H1 (cell line): ENCODE results near the gene KLHL40. TPM values are rescaled to one million over a fixed set of nuclear protein-coding genes. Genes with fewer than 3 reads are reported as not detected.

ENCODE experiments used
- CTCF ChIA-PET: fragments of 300-600 bp; sonication (Branson Sonifier 250); formaldehyde crosslinking; loops from one replicate; lab custom pipeline; 2021; ENCODE audit not compliant: partially characterized antibody; lab: Charles Lee
- POLR2A ChIA-PET: fragments of 300-600 bp; sonication (Branson Sonifier 250); formaldehyde crosslinking; loops from one replicate; lab custom pipeline; 2021; ENCODE audit warnings: inconsistent platforms; ENCODE audit not compliant: partially characterized antibody; lab: Charles Lee
- DNase-seq, 2 experiments: peaks; one replicate each; pipeline versions ENCODE4 v3.0.0 to v3.0.0-alpha.2; 2010 to 2022; ENCODE audit warnings: low spot score in 2 of 2, low read depth in 1 of 2, mixed read lengths in 1 of 2
- FAIRE-seq: peaks from 2 replicates; lab custom pipeline; 2011; peaks lifted over from hg19 to GRCh38; lab: Jason Lieb, UNC
- H2AFZ ChIP-seq: 2 replicates; pipeline ENCODE4 v1.8.1; 2012; ENCODE audit warnings: low read length, inconsistent platforms
- H2AK5ac ChIP-seq: 2 replicates; pipeline ENCODE4 v1.6.1; 2013; ENCODE audit warnings: low read depth, low read length
- H2BK120ac ChIP-seq: replicated peaks from 2 replicates; pipeline ENCODE3; 2013; ENCODE audit warnings: low read depth, low read length, inconsistent platforms
- H2BK12ac ChIP-seq: 2 replicates; pipeline ENCODE4 v1.6.1; 2013; ENCODE audit warnings: low read depth, low read length
- H2BK15ac ChIP-seq: 2 replicates; pipeline ENCODE4 v1.6.1; 2013; ENCODE audit warnings: low read length
- H2BK20ac ChIP-seq: 2 replicates; pipeline ENCODE4 v1.6.1; 2013; ENCODE audit warnings: low read length
- H2BK5ac ChIP-seq: 2 replicates; pipeline ENCODE4 v1.6.1; 2013; ENCODE audit warnings: low read depth, low read length
- H3K14ac ChIP-seq: 2 replicates; pipeline ENCODE4 v1.6.1; 2013; ENCODE audit warnings: inconsistent platforms; ENCODE audit not compliant: insufficient read length
- H3K18ac ChIP-seq: 2 replicates; pipeline ENCODE4 v1.6.1; 2013; ENCODE audit warnings: low read length; ENCODE audit errors: extremely low read depth
- H3K23ac ChIP-seq: 2 replicates; pipeline ENCODE4 v1.6.1; 2013; ENCODE audit warnings: inconsistent platforms; ENCODE audit not compliant: insufficient read length
- H3K23me2 ChIP-seq: 2 replicates; pipeline ENCODE4 v1.6.1; 2013; ENCODE audit warnings: low read depth, low read length
- H3K27ac ChIP-seq: 2 replicates; pipeline ENCODE4 v1.6.1; 2011; ENCODE audit warnings: low read depth, low read length, inconsistent platforms
- H3K27me3 ChIP-seq, 4 experiments: replicated peaks in 1 of 4; 1 replicate in 1 of 4; 2 replicates in 3 of 4; pipeline versions ENCODE4 v1.6.1 to v1.8.1; 2011 to 2013; ENCODE audit warnings: low read length in 3 of 4, mild to moderate bottlenecking in 3 of 4, inconsistent platforms in 2 of 4, mixed read lengths in 2 of 4, moderate library complexity in 1 of 4; ENCODE audit not compliant: control insufficient read depth in 3 of 4, insufficient read depth in 3 of 4; ENCODE audit errors: extremely low read depth in 1 of 4
- H3K36me3 ChIP-seq, 4 experiments: 2 replicates each; pipeline versions ENCODE4 v1.6.1 to v1.8.1; 2011 to 2013; ENCODE audit warnings: mild to moderate bottlenecking in 4 of 4, low read length in 3 of 4, moderate library complexity in 2 of 4, control low read depth in 1 of 4, inconsistent platforms in 1 of 4; ENCODE audit not compliant: insufficient read depth in 4 of 4, control insufficient read depth in 2 of 4
- H3K4ac ChIP-seq: replicated peaks from 2 replicates; pipeline ENCODE3; 2013; ENCODE audit warnings: low read length, low read depth, mixed read lengths, inconsistent platforms; ENCODE audit not compliant: insufficient read length
- H3K4me1 ChIP-seq, 4 experiments: replicated peaks in 1 of 4; 1 replicate in 1 of 4; 2 replicates in 3 of 4; pipeline versions ENCODE4 v1.6.1 to v1.8.1; 2011 to 2013; ENCODE audit warnings: low read length in 3 of 4, inconsistent platforms in 2 of 4, mixed read lengths in 1 of 4; ENCODE audit not compliant: insufficient read depth in 4 of 4, control insufficient read depth in 3 of 4
- H3K4me2 ChIP-seq, 2 experiments: 2 replicates each; pipeline versions ENCODE4 v1.6.1 to v1.8.1; 2011 to 2013; ENCODE audit warnings: low read depth in 2 of 2, low read length in 2 of 2, control low read depth in 1 of 2, inconsistent platforms in 1 of 2, mild to moderate bottlenecking in 1 of 2; ENCODE audit not compliant: insufficient read depth in 1 of 2
- H3K4me3 ChIP-seq, 4 experiments: fragments of 200-600, 300-600 bp in 1 of 4; sonication (generic), shearing (Covaris generic), sonication (Bioruptor Twin) in 1 of 4; 2 replicates each; pipeline versions ENCODE4 v1.5.1 to v1.8.1; 2011 to 2016; ENCODE audit warnings: low read length in 4 of 4, low read depth in 3 of 4, control low read depth in 2 of 4, inconsistent platforms in 2 of 4, mild to moderate bottlenecking in 2 of 4, mixed read lengths in 1 of 4, moderate library complexity in 1 of 4; ENCODE audit not compliant: insufficient read depth in 2 of 4; ENCODE audit errors: extremely low read depth in 1 of 4
- H3K56ac ChIP-seq: replicated peaks from 2 replicates; pipeline ENCODE3; 2013; ENCODE audit warnings: low read depth, mild to moderate bottlenecking, mixed read lengths, low read length, inconsistent platforms; ENCODE audit not compliant: insufficient read length
- H3K79me1 ChIP-seq: 2 replicates; pipeline ENCODE4 v1.6.1; 2013; ENCODE audit warnings: low read depth, low read length, control low read depth
- H3K79me2 ChIP-seq, 2 experiments: 2 replicates each; pipeline versions ENCODE4 v1.6.1 to v1.8.1; 2012 to 2013; ENCODE audit warnings: low read length in 2 of 2, mild to moderate bottlenecking in 2 of 2, inconsistent platforms in 1 of 2; ENCODE audit not compliant: insufficient read depth in 2 of 2, control insufficient read depth in 1 of 2
- H3K9ac ChIP-seq, 4 experiments: replicated peaks in 1 of 4; 1 replicate in 1 of 4; 2 replicates in 3 of 4; pipeline versions ENCODE4 v1.6.1 to v1.8.1; 2011 to 2013; ENCODE audit warnings: low read depth in 3 of 4, low read length in 3 of 4, control low read depth in 2 of 4, mild to moderate bottlenecking in 2 of 4, moderate library complexity in 2 of 4, inconsistent platforms in 1 of 4; ENCODE audit errors: extremely low read depth in 1 of 4
- H3K9me3 ChIP-seq, 2 experiments: 2 replicates each; pipeline versions ENCODE4 v1.6.1 to v1.8.1; 2012 to 2013; ENCODE audit warnings: mild to moderate bottlenecking in 2 of 2, moderate library complexity in 2 of 2, control low read depth in 1 of 2, inconsistent platforms in 1 of 2, low read depth in 1 of 2, low read length in 1 of 2, mixed read lengths in 1 of 2; ENCODE audit not compliant: insufficient read depth in 2 of 2
- H4K20me1 ChIP-seq, 2 experiments: replicated peaks in 1 of 2; 2 replicates each; pipeline versions ENCODE3 to v1.8.1; 2011 to 2013; ENCODE audit warnings: inconsistent platforms in 2 of 2, low read length in 2 of 2, mild to moderate bottlenecking in 1 of 2; ENCODE audit not compliant: insufficient read depth in 2 of 2, control insufficient read depth in 1 of 2
- H4K5ac ChIP-seq: 2 replicates; pipeline ENCODE4 v1.6.1; 2013; ENCODE audit warnings: low read length, low read depth, mixed read lengths, inconsistent platforms; ENCODE audit not compliant: insufficient read length
- H4K8ac ChIP-seq: 2 replicates; pipeline ENCODE4 v1.8.0; 2013; ENCODE audit warnings: mild to moderate bottlenecking, moderate library complexity, low read length, inconsistent platforms; ENCODE audit not compliant: insufficient read depth; ENCODE audit errors: extremely low read depth
- H4K91ac ChIP-seq: replicated peaks from 2 replicates; pipeline ENCODE3; 2013; ENCODE audit warnings: low read length, mixed read lengths, inconsistent platforms; ENCODE audit not compliant: insufficient read length
- ASH2L ChIP-seq: fragments of 200-600, 300-600 bp; sonication (generic); IDR thresholded peaks from one replicate; pipeline ENCODE4 v1.7.1; 2017; ENCODE audit warnings: low read length
- CEBPB ChIP-seq: IDR thresholded peaks from 2 replicates; pipeline ENCODE4 v1.6.1; 2012; ENCODE audit warnings: low read depth, low read length
- HDAC2 ChIP-seq, 2 experiments: fragments of 300-600 bp in 1 of 2; sonication (generic) in 1 of 2; IDR thresholded peaks; 2 replicates each; pipeline ENCODE4 v1.6.1; 2011 to 2012; ENCODE audit warnings: low read depth in 2 of 2, low read length in 2 of 2, mild to moderate bottlenecking in 2 of 2, moderate library complexity in 2 of 2, borderline replicate concordance in 1 of 2, inconsistent platforms in 1 of 2
- RFX5 ChIP-seq: IDR thresholded peaks from 2 replicates; pipeline ENCODE4 v1.6.1; 2011; ENCODE audit warnings: low read depth, low read length, improper control_type of control experiment, borderline replicate concordance
- RXRA ChIP-seq: IDR thresholded peaks from 2 replicates; pipeline ENCODE4 v1.6.1; 2011; ENCODE audit warnings: low read depth, mild to moderate bottlenecking, low read length, moderate library complexity; ENCODE audit not compliant: insufficient read depth
- SP2 ChIP-seq: IDR thresholded peaks from 2 replicates; pipeline ENCODE4 v1.6.1; 2012; ENCODE audit warnings: mild to moderate bottlenecking, low read length, inconsistent platforms
- SP4 ChIP-seq: IDR thresholded peaks from 2 replicates; pipeline ENCODE4 v1.6.1; 2012; ENCODE audit warnings: low read length, inconsistent platforms
- WGBS, 2 experiments: shearing (Covaris generic) in 1 of 2; methylation state at CpG; one replicate each; pipeline versions ENCODE4 v1.1.6 to v1.1.7; 2013 to 2015; ENCODE audit warnings: low lambda C conversion rate in 2 of 2, mixed read lengths in 2 of 2, inconsistent platforms in 1 of 2, low coverage in 1 of 2, missing lambda C conversion rate in 1 of 2; ENCODE audit not compliant: insufficient replicate concordance in 2 of 2, insufficient coverage in 1 of 2, insufficient read length in 1 of 2; ENCODE audit errors: extremely low coverage in 1 of 2, missing lambda C conversion rate in 1 of 2; 5-methylcytosine and 5-hydroxymethylcytosine counted together
- polyA plus RNA-seq, 7 experiments: library from polyadenylated mRNA; depleted of rRNA in 3 of 7; stranded (reverse) in 5 of 7; unstranded in 2 of 7; fragments of >200 nt in 5 of 7; fragments of 200-250 nt in 2 of 7; gene quantifications; 1 replicate in 5 of 7; 2 replicates in 1 of 7; 4 replicates in 1 of 7; pipeline versions ENCODE4 v1.2.1 to v1.2.3, GENCODE V29; 2011 to 2013; ENCODE audit warnings: missing spikeins in 2 of 7, mixed read lengths in 2 of 7
- total RNA-seq: library from RNA; stranded (reverse); fragmentation: NEBNext Ultra II Directional; extraction: Animal tissue kit (Norgen Biotek cat#: 25700); gene quantifications from 2 replicates; pipeline ENCODE4 v1.2.1, GENCODE V29; 2021

The KLHL40 gene
- total and polyA plus RNA-seq, 2 of the 8 experiments (the other 6 are each of a cell fraction or from before 2014, with no cell fraction given) = 0.02 TPM; not detected in 1

DNA sequence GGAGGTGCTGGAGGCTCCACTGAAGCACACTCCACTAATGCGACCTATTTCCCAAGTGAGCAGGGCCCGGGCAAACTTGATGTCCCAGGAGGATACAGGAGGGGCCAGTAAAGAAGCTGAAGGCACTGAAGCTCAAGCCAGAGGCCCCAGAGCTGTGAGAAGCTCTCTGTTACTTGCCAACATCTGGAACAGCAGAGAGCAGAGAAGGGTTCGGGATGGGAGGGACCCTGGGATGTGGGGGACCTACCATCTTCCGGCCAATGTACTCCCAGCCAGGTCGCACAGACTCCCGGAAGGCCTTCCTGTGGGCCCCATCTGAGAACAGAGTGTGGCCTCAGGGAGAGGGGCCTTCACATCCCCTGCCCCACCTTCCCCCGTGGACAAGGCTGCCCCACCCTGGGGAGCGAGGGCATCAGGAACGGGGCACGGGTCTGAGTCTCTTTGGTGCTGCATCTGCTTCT lies 14.2 kb downstream of the KLHL40 start:
- peaks cover 0 to 2% of the 10 kb centered on the region in 2 experiments for H4K20me1 ChIP-seq
- H3K27me3 ChIP-seq = 0 out of 7 replicates have a peak, but pooled peaks cover 0 to 2% (median 0%) of the 10 kb centered on the region in 4 experiments
- peaks cover 0 to 12% (median 0%) of the 10 kb centered on the region in 4 experiments; a peak in 3 of 7 replicates for H3K4me1 ChIP-seq
- H2AFZ ChIP-seq = no peak overlapping the region
- H3K79me1 ChIP-seq = no peaks in the 10 kb centered on the region
- H4K5ac ChIP-seq = no peak overlapping the region
- H3K23me2 ChIP-seq = peaks cover 2% of the 10 kb centered on the region; the same call in 1 of the 2 replicates
- no peak overlapping the region for H2BK15ac ChIP-seq
- H3K4ac ChIP-seq = no peak overlapping the region
- no peak overlapping the region for H3K27ac ChIP-seq
- no peak overlapping the region for H2AK5ac ChIP-seq
- H2BK20ac ChIP-seq = no peak overlapping the region
- H3K4me3 ChIP-seq = no peak overlapping the region
- H3K14ac ChIP-seq = no peak overlapping the region
- no peak overlapping the region for H4K8ac ChIP-seq
- no peak overlapping the region for H2BK12ac ChIP-seq
- H3K36me3 ChIP-seq = no peaks in the 10 kb centered on the region
- no peaks in the 10 kb centered on the region for H3K79me2 ChIP-seq
- DNase-seq = peak in 1 of 2 experiments; percentile 42
- POLR2A ChIA-PET = no interaction called here
- no peak overlapping the region for H2BK5ac ChIP-seq
- no peak overlapping the region for H3K23ac ChIP-seq
- CTCF ChIA-PET = interaction anchor here (1.4 to 2.0 kb wide), 3 partner anchors 11 to 38 kb away, joined by 5 to 9 read pairs (median 6); no protein-coding TSS in a partner anchor
- FAIRE-seq = no peak
- no peak overlapping the region for H3K9ac ChIP-seq
- H3K9me3 ChIP-seq = no peaks in the 10 kb centered on the region
- H3K4me2 ChIP-seq = no peak overlapping the region
- H3K18ac ChIP-seq = no peak overlapping the region
- H2BK120ac ChIP-seq = no peak overlapping the region
- H4K91ac ChIP-seq = no peak overlapping the region
- WGBS, 2 experiments = 90% methylated on average over 10 of the region's 10 CpGs; no CpG with 5 or more reads in 1 of the 2 experiments
- no peak overlapping the region for H3K56ac ChIP-seq
- no peak for TF ChIP-seq SP4
- TF ChIP-seq CEBPB = no peak
- no peak for TF ChIP-seq HDAC2 (IDR thresholded peaks at IDR 0.05; ENCODE audit: borderline replicate concordance in 1 of 2, low read depth in 2 of 2, low read length in 2 of 2)
- no peak for TF ChIP-seq SP2
- TF ChIP-seq RFX5 = no peak
- TF ChIP-seq ASH2L = no peak
- TF ChIP-seq RXRA = no peak
